DMS 273 (cell line): ENCODE measurements around the gene SNX8.

Experiments used
- DNase-seq: peaks from one replicate; lab custom pipeline; 2025; ENCODE audit not compliant: unreplicated experiment; lab: John Stamatoyannopoulos, UW

The SNX8 gene

DNA sequence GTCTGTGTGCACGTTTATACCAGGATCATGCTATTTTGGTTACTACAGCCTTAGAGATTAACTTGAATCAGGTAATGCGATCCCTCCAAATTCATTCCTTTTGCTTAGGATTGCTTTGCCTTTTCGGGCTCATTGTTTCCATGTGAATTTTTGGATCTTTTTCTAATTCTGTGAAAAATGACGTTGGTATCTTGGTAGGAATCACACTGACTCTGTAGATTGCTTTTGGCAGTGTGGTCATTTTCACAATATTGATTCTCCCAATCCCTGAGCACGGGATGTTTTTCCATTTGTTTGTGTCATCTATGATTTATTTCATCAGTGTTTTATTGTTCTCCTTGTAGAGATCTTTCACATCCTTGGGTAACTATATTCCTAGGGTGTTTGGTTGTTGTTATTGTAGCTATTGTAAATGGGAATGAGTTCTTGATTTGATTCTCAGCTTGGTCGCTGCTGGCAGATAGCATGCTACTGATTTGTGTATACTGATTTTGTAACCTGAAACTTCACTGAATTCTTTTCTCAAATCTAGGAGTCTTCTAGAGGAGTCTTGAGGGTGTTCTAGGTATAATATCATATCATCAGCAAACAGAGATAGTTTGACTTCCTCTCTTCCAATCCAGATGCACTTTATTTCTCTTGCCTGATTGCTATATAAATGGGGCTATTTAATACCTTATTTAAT is 18.2 kb downstream of the SNX8 start:
- DNase-seq, result no peak

DNA sequence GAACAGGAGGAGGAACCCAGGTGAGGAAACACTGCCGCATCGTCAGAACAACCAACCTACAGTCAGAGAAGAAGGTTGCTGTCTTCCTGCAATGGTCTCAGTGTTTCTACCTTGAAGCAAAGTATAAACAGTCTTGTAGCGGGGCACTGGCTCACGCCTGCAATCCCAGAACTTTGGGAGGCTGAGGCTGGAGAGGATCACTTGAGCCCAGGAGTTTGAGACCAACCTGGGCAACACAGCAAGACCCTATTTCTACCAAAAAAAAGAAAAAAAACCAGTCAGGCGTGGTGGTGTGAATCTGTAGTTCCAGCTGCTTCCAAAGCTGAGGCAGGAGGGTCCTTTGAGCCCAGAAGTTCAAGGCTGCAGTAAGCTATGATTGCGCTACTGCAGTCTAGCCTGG is 23.4 kb downstream of the SNX8 start:
- DNase-seq, result no peak

DNA sequence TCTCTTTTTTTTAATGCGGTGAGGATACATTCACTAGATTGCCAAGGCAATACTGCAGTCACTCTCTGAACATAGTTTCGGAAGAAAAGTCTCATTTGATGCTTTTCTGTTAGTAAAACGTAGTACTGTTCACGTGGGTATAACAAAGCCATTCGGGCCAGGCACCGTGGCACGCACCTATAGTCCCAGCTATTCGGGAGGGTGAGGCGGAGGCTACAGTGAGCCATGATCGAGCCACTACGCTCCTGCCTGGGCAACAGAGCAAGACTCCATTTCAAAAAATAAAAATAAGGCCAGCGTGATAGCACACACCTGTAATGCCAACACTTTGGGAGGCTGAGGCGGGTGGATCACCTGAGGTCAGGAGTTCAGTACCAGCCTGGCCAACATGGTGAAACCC is 24.6 kb downstream of the SNX8 start:
- DNase-seq, result no peak

DNA sequence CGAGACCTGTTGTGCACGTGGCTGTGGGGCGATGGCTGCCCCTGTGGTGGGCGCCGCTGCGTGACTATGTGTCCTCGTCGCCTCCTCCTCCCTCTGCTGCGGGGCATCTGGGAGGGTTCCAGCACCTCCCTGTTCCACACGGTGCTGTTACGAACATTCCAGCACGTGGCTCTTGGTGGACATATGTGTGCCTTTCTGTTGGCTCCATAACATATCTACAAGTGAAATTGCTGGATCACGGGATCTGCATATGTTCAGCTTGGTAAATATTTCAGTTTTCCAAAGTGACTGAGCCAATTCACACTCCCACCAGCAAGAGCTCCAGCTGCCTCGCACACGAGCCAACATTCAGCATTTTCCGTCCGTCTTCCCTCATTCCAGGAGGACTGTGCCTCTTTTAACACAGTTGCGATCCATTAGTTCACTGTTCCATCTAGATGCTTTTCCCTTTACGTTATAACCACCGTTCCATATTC is 25.1 kb downstream of the SNX8 start:
- DNase-seq, result no peak

DNA sequence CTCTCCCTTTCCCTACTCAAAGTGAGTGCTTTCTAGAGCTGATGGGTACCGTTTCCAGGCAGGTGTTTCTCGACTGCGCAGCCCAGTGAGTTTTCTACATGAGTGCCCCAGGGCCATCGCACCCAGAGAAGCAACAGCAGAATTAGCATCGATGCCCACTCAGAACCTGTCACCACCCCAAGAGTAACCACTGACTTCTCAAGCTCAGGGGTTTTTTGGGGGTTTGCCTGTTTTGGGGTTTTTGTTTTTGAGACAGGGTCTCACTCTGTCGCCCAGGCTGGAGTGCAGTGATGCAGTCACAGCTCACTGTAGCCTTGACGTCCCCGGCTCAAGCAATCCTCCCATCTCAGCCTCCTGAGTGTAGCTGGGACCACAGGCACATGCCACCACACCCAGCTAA is 25.7 kb downstream of the SNX8 start:
- DNase-seq, result no peak

DNA sequence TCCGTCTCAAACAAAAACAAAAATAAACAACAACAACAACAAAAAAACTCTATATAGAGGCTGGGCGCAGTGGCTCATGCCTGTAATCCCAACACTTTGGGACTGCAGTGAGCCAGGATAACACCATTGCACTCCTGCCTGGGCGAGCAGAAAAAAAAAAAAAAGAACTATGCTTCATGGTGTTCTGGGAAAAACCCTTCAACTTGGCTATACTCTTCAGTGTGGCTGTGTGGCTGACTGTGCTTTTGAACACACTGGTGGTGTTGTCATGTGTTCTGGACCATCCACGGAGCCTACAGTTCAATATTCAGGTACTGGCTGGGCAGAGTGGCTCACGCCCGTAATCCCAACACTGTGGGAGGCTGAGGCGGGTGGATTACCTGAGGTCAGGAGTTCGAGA is 26.5 kb downstream of the SNX8 start:
- DNase-seq, result no peak

DNA sequence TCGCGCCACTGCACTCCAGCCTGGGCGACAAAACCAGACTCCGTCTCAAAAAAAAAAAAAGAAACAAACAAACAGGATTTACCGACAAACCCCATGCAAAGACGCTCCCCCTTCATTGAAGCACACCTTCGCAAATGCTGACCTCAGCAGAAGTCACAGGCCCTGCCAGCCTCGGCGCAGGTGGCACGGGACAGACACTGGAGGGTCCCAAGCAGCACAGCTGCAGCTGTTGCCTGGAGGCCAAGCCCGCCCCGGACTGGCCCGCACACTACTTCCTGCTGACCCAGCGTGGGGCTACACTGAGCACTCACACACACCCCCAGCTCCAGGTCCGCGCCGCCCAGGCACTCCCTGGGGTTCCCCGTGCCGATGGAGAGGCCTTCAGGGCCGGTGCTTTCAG is 31.2 kb downstream of the SNX8 start:
- no peak for DNase-seq

DNA sequence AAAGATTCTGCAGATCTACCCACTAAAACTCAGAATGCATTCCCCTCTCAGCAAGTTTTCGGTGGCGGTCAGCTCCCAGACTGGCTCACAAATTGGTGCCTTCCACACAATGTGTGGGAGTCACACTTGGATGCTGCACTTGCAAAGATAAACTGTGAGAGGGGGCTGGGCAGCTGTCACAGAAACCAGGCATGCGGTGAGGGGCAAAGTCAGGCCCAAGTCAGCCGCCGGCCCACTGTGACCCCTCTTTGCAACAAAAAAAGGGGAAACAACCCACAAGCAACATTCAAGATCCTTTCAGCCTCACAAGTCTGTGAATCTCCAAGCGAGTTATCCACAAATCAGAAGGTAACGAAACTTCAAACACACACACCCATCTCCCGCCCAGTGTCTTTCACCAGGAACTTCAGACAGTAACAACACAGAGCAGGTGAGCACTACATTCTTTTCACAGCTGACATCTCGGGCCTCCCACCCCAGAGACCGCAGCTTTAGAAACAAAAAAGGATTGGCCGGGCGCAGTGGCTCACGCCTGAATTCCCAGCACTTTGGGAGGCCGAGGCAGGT is 32.0 kb downstream of the SNX8 start:
- DNase-seq, result no peak

DNA sequence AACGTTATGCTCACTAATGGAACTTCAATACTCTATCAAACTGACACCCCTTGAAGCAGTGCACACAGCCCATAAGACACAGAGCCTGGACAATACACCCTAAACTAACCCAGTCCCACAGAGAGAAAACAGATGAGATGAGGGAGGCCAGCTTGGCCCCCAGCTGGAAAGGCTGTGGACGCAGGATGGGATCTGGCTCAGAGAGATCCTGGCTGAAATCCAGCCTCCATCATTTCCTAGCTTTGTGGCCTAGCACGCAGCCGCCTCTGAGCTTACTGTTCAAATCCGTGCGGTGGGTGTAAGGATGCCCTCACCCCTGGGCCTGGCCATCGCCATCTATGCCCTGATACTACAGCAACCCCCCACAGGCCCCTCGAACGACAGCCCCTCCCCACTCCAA is 32.7 kb downstream of the SNX8 start:
- DNase-seq, result peak; percentile 87

DNA sequence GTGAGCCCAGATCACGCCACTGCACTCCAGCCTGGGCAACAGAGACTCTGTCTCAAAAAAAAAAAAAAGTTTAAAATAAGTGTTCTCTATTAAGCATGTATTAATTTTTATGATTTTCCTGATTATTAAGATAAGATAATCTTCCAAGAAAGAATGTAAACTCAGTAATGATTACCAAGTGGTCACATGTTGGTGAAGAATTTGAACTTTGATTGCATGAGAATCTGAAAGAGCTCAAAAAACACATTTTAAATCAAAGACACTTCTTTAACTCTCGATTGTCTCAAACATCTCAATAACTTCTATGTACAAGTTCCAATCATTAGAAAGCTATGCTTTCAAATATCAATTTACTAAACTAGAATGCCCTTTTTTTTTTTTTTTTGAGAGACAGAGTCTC is 33.8 kb downstream of the SNX8 start:
- DNase-seq, result no peak

DNA sequence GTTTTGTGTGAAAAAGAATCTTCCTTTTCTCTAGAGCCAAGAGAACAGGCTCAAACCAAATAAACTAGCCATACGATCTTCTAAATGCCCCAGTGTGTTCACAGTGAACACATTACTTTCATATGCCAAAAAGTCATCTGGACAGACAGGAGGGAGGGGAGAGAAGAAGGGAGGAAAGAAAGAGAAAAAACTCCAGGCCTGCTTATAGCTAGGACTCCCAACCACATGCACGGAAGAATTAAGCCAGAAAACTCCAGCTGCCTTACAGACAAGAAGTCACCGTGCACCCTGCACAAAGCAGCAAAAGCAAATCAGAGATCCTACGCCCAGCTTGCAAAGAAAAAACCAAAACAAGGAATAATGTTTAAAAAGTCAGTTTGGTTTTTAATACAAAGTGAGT is 34.3 kb downstream of the SNX8 start:
- peak; percentile 79 for DNase-seq

DNA sequence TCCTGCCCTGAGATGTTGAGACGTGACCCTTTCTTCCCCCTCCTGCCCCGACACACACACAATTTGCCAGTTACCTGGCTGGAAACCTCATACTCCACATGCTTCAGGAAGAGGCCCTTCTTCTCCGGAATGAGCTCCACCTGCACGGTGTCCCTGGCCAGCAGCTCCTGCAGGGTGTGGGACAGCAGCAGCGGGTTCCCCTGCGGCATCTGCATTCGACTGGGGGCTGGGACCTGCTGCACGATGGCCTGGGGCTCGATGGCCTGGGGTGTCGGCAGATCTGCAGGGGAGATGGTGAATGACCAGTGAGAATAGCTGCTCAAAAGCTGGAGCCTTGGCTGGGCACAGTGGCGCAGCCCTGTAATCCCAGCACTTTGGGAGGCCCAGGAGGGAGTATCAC is 36.2 kb downstream of the SNX8 start:
- no peak for DNase-seq

DNA sequence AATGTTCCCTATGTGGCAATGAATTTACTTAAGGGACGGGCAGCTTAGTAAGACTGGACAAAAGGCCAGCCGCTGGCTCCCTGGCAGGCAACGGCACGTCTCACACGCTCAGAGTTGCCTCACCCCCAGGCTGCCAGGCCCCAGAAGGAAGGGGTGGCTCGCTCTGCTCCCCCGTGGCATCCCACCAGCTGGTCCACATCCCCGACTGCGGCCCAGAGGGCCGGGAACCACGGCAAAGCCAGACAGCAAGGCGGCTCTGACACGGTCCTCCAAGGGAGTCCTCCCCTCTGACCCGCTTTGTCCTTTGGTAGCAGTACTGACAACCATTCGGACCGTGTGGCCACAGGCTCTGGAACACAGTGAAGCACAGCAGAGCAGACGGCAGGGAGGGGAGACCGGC is 38.1 kb downstream of the SNX8 start:
- DNase-seq, result no peak

DNA sequence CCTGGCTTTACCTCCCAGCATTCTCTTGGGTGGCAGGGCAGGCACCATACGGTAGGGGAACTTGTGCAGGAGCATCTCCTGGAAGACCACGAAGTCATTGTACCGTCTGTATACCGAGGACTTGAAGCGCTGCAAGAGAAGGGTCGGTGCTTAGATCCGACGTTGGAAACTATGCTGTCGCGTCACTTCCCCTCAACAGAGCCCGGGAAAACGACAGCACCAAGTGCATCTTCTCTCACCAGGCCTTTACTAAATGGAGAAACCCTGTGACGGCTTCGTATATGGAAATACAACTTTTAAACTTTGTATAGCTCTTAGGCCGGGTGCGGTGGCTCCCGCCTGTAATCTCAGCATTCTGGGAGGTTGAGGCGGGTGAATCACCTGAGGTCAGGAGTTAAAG is 39.1 kb downstream of the SNX8 start:
- DNase-seq, result no peak

DNA sequence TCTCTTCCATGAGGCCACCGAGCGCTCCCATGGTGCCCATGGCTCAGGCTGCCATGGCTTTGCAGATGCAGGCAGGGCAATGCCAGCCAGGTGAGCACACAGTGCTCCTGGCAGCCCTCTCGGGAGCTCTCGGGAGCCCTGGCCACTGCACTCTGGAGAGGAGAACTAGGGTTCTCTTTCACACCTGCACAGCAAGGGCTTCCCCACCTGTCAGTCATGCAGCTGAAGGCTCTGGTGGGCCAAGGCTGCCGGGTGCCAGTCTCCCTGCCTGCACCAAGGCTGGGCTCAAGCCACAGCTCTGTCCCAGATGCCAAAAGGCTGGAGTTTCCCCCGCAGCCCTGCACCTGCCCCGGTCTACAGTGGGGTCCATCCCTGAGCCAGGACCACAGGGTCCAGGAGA is 39.6 kb downstream of the SNX8 start:
- no peak for DNase-seq

DNA sequence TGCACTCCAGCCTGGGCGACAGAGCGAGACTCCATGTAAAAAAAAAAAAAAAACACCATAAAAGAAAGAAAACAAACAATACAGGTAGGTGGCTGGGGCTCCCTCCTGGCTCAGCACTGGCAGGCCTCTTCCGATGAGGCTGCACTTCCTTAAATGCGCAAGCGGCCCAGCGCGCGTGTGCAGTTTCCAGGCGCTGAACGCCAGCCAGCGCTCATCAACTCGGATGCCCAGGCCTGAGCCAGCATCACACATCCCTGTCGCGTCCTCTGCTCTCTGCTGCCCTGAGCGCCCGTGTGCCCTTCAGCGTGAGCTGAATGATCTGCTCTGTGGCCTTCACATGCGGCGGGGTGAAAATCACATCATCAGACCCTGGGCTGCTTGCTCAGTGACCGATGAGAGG is 40.4 kb downstream of the SNX8 start:
- no peak for DNase-seq

DNA sequence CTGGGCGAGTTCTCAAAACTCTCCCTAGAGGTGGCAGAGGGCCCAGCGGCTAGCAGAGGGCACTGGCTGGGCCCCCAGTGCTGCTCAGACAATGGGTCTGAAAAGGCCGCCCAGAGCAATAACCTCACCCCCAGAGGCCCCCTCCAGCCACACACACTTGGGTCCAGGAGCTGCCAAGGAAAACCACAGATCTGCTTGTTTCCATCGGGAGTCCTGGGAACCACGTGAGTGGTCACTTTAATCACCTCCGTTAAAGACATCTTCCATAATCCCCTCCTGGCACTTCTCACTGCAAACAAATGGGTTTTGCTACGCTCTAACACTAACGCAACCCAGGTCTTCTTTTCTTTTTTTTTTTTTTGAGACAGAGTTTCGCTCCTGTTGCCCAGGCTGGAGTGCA is 42.2 kb downstream of the SNX8 start:
- no peak for DNase-seq

DNA sequence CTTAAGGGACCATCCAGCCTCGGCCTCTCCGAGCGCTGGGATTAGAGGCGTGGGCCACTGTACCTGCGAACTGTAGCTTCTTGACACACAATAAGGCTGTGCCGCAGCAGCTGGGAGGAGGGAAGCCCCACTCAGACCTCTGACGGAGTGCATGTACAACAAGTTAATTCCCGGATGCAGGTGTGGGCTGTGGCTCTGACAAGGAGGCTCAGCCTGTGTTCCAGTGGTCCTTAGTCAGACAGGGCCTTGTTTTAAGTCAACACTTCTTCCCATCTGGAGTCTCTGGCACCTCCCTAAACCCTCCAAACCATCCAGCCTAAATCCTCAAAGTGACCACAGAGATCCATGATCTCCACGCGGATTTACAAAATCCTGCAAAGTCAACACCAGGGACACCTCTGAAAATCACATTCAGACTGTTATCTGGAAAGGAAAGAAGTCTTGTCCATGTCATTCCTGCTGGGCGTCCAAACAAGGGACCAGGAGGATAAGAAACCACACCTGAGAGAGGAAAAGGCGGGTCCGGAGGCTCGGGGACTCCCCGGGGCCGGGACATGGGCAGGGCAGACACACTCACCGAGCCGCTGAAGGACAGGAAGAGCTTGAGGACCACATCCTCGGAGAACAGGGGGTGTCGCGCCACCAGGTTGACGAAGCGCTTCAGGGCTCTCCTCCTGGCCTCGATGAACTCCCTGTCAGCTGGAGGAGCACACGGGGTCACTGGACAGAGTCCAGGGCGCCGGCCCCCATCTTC is 42.8 kb downstream of the SNX8 start:
- no peak for DNase-seq

DNA sequence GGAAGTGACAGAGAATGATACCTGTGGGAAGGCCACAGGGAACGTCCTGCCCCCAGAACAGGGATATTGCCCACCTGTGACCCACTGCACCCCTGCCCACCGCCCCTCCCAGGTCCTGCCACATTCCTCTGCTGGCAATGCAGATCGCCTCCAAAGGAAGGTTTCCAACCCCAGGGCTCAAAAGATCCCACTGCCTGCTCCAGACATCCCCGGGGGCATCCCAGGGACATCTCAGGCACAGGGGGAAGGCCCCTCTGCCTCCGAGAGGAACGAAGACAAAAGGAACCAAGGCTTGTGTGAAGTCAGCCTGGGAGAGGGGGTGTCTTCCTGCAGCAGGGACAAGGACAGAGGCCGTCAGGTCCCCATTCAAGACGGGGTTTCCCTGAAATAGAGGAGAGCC is 43.7 kb downstream of the SNX8 start:
- DNase-seq, result no peak

DNA sequence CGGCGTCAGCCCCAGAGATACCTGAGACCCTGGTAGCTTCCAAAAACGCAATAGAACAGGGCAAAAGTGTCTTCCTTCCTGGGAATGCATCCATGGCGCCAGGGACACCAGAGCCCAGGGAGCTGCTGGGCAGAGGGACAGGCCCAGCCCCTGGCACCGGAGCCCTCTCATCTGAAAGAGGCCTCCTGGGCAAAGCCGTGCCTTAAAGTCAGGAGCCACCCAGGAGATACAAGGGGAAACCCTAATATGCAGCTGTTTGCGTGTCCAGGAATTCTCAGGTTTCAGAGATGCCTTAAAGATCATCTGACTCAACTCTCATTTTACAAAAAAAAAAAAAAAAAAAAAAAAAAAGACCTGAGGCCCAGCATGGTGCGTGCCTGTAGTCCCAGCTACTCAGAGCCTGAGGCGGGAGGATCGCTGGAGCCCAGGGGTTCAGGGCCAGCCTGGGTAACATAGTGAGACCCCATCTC is 44.2 kb downstream of the SNX8 start:
- DNase-seq, result peak; percentile 60

DNA sequence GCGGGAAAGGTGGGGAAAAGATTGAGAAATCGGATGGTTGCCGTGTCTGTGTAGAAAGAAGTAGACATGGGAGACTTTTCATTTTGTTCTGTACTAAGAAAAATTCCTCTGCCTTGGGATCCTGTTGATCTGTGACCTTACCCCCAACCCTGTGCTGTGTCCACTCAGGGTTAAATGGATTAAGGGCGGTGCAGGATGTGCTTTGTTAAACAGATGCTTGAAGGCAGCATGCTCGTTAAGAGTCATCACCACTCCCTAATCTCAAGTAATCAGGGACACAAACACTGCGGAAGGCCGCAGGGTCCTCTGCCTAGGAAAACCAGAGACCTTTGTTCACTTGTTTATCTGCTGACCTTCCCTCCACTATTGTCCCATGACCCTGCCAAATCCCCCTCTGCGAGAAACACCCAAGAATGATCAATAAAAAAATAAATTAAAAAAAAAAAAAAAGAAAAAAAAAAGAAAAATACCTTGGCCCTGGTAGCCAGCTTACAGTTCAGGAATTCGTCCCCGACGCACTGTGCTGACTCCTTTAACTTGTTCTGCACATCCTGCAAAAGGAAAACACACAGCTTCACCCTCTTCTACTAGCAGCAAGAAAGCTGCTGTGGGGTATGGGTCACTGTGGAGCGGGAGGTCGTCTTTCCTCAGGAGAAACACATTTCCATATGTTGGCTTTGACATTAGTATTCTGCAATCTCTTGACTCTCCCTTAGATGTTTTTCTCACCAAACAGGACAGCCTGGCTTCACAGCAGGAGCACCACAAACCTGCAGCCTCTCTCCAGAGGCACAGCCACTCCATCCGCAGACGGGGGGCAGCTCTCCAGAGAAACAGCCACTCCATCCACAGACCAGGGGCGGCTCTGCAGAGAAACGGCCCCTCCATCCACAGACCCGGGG is 44.9 kb downstream of the SNX8 start:
- DNase-seq, result peak; percentile 79
